ENCODE measurements around the gene PRSS3.

DNA sequence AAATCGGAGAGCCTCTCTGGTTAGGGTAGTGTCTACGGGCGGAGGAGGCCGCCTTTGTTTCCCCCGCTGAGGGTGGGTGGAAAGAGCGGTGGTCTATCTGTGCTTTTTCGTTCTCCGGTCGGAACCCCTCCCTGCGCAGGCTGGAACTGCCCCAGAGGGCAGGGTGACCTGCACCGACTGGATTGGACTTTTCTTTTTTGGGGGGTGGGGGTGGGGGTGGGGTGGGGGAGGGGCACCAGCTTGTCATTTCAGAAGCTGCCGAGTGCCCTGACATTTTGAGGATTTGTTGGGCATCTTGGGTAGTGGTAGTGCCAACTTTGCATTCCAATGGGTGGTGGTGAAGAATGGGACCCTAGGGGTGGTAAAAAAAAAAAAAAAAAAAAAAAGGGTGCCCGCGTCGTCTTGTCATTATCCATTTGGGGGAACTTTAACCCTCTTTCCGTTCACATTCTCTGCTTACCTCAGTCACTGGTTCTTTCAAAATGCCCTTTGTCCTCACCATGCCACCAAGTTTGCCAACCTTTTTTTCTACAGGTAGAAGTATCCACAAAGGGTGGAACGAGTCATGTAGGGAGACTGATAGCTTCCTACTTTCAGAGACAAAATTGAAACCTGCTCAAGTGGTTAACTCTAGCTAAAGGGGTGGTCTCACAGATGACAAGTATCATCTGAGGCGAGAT lies 22.9 kb downstream of the PRSS3 start:
- TF ChIP-seq, protein P1, sequence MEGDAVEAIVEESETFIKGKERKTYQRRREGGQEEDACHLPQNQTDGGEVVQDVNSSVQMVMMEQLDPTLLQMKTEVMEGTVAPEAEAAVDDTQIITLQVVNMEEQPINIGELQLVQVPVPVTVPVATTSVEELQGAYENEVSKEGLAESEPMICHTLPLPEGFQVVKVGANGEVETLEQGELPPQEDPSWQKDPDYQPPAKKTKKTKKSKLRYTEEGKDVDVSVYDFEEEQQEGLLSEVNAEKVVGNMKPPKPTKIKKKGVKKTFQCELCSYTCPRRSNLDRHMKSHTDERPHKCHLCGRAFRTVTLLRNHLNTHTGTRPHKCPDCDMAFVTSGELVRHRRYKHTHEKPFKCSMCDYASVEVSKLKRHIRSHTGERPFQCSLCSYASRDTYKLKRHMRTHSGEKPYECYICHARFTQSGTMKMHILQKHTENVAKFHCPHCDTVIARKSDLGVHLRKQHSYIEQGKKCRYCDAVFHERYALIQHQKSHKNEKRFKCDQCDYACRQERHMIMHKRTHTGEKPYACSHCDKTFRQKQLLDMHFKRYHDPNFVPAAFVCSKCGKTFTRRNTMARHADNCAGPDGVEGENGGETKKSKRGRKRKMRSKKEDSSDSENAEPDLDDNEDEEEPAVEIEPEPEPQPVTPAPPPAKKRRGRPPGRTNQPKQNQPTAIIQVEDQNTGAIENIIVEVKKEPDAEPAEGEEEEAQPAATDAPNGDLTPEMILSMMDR (IDR thresholded peaks at IDR 0.05): no peak
- TF ChIP-seq POLR2A (IDR thresholded peaks at IDR 0.05) (no peak), POLR2AphosphoS5 (IDR thresholded peaks at IDR 0.05) (peak in 1 of 3 donors; percentile 13)

Measured in breast epithelium (tissue), 3 donors.